Left renal cortex interstitium (tissue), 4 donors: Measurements from ENCODE around the gene DYNC2LI1. TPM values are rescaled to one million over a fixed set of nuclear protein-coding genes. Genes with fewer than 3 reads are reported as not detected.

ENCODE experiments used
- DNase-seq, 4 donors: peaks; one replicate each; pipeline ENCODE4 v3.0.0-alpha.2; 2013; ENCODE audit warnings: low read depth in 4 of 4, low spot score in 2 of 4, missing footprints in 1 of 4
- polyA plus RNA-seq, 4 donors: library from polyadenylated mRNA; unstranded; fragments of 120-200 nt; gene quantifications; one replicate each; pipeline ENCODE4 v1.2.1, GENCODE V29; 2013; ENCODE audit not compliant: insufficient read length in 4 of 4

DYNC2LI1 gene
- polyA plus RNA-seq, 4 donors: 73.6 to 95.1 (median 84.8) TPM

- no peak for DNase-seq
Observed at GRCh38 chr2:43810888-43811287, 37.0 kb downstream of the DYNC2LI1 start.

- no peak for DNase-seq
Observed at GRCh38 chr2:43812006-43812405, 38.2 kb downstream of the DYNC2LI1 start.

- DNase-seq: no peak
Observed at GRCh38 chr2:43812947-43813346, 39.1 kb downstream of the DYNC2LI1 start.

DNA sequence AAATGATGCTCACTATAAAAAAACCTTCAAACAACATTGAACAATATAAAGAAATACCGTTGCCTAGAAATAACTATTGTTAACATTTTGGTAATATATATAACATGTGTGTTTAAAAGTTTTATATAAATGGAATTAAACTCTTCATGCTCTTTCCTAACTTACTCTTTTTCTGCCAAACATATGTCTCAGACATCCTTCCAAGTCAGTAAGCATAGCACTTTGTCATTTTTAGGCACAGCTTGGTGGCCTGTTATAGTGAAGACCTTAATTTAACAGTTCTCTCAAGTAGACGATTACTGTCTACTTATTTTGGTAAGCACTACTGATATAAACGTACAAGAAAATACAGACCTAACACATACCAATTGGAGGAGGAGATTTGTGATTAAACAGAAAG, 40.9 kb downstream of the DYNC2LI1 start:
- no peak for DNase-seq

DNA sequence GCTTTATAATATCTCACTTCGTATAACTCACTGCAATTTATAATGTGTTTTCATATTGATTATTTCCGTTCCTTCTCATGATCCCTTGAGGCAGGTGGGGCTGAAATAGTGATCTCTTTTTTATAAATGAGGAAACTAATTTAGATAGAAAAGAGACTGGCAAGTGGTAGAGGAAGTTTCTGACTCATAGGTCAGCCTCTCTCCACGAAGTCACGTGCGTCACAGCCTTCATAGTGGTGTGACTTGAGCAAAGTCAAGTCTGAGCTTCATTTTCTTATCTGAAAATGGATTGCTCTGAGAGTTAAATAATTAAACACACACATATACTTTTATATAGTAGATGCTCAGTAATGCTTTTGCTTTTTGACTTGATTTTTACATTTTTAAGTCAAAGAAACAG, 44.9 kb downstream of the DYNC2LI1 start:
- no peak for DNase-seq

- DNase-seq: no peak
Observed at GRCh38 chr2:43819491-43820163, 45.8 kb downstream of the DYNC2LI1 start.

GRCh38 chr2:43822839-43823238, 49.0 kb downstream of the DYNC2LI1 start:
- no peak for DNase-seq

DNA sequence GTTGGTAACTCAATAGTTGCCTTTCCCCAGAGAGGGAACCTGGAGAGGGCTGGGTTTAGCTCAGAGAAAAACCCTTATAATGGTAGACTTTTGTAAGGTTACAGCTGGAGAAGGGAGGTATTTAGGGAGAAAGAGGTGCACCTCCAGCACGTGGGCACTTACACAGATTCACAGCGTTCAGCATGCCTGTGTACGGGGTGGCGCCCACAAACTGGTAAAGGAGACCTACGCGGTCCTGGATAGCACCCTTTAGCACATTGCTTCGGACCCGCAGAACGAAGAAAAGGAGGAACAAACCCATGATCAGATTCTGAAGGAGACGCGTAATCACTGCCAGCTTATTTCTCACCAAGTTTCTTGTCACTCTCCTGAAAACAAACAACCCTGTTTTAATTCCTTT, 49.9 kb downstream of the DYNC2LI1 start:
- DNase-seq: no peak

GRCh38 chr2:43824512-43824911, 50.7 kb downstream of the DYNC2LI1 start:
- DNase-seq: no peak

GRCh38 chr2:43824951-43825493, 51.2 kb downstream of the DYNC2LI1 start:
- no peak for DNase-seq

DNA sequence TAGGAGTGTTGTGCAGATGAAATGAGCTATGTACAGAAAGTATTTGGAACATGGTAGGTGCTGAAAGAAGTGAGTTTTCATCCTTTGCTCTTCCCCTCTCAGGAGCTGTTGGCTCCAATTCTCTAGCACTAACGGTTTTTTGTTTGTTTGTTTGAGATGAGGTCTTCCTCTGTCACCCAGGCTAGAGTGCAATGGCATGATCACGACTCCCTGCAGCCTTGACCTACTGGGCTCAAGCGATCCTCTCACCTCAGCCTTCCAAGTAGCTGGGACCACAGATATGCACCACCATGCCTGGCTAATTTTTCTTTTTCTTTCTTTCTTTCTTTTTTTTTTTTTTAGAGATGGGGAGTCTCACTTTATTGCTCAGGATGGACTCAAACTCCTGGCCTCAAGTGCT, 52.0 kb downstream of the DYNC2LI1 start:
- no peak for DNase-seq

- DNase-seq: no peak
Observed at GRCh38 chr2:43826305-43827250, 52.7 kb downstream of the DYNC2LI1 start.

- peak in 2 of 4 donors; percentile 3 to 10 for DNase-seq
Observed at GRCh38 chr2:43831543-43832294, 57.9 kb downstream of the DYNC2LI1 start.

GRCh38 chr2:43832457-43832856, 58.6 kb downstream of the DYNC2LI1 start:
- DNase-seq: no peak

GRCh38 chr2:43837033-43837432, 63.2 kb downstream of the DYNC2LI1 start:
- DNase-seq: no peak

- no peak for DNase-seq
Observed at GRCh38 chr2:43837831-43838559, 64.2 kb downstream of the DYNC2LI1 start.

GRCh38 chr2:43838560-43839267, 64.9 kb downstream of the DYNC2LI1 start, which contains the start of the genes ABCG5 and ABCG8:
Gene ABCG5 (minus strand): TSS chr2:43838839. CDS start chr2:43838679, 160 bp downstream.
Gene ABCG8 (plus strand): TSS chr2:43838971. CDS start chr2:43839054, 83 bp downstream.
- no peak for DNase-seq

DNA sequence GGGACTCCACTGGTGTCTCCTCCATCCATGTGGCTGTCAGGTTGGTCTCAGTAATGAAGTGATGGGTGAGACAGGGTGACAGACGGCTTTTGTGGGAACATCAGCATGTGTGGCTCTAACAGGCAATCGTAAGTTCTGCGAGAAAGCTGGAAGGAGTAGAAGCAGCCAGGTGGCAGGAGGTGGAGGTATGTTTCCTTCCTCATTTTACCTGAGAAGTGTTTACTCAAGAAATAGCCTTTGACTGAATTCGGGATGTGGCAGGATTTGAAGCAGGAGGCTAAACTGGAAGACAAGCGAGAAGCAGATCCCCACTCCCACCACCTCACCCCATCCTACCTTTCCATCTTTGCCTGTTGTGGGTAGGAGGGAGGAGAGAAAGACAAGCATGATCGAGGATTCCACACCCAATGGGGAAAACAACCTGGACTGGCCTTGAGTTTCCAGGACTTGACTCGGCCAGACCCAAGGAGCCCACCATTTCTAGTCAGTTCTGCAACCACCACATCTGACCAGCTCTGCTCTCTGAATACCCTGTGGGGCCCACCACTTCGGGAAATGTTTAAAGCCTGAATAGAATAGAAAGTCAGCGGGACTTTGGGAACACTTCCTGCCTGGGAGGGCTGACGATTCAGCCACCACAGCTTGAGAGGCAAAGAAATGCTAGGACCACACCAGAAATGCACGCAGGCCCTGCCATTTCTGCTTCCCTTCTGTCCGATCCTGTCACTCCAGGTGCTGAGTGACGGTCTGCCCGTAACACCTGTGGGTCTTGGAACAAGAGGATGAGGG, 66.1 kb downstream of the DYNC2LI1 start:
- DNase-seq: no peak
